Measurements from ENCODE around the gene SERAC1. TPM values are rescaled to one million over a fixed set of nuclear protein-coding genes. Genes with fewer than 3 reads are reported as not detected.

SERAC1 gene
- total and polyA plus RNA-seq, 10 of the 15 experiments (the other 5 are each of a cell fraction or from before 2014, with no cell fraction given), result 0.76 to 2.9 (median 2.2) TPM

DNA sequence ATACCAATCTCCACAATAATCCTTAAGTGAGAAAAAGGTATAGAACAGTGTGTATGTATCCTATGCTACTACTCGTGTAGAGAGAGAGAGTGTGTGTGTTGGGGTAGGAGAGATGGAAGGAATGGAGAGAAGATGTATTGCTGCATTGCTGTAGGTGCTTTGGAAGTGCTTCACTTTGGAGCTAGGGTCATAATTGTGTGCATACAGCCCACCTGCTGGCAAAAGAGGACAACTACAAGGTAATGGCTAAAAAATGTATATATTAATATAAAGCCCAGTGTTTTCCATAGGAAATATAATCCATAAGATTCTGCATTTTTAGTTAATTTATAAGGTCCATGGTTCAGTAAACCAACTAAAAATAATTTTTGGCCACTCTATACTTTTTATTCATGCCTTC lies 36.1 kb downstream of the SERAC1 start:
- Histone ChIP-seq H3K4me1 (ENCODE audit: control insufficient read depth, insufficient read depth, low read length) (no peaks in the 10 kb centered on the region), H3K27me3 (replicated peaks in 1 of 2; ENCODE audit: control insufficient read depth in 2 of 2, insufficient read depth in 2 of 2, low read length in 1 of 2) (no peaks in the 10 kb centered on the region), H3K9me3 (replicated peaks; ENCODE audit: control insufficient read depth, insufficient read depth, low read length) (no peaks in the 10 kb centered on the region), H3K27ac (ENCODE audit: control insufficient read depth, insufficient read depth) (no peak overlapping the region), H3K79me2 (ENCODE audit: control insufficient read depth, insufficient read depth, low read length) (no peaks in the 10 kb centered on the region), H2AFZ (ENCODE audit: control insufficient read depth, low read depth, low read length) (no peak overlapping the region), H4K20me1 (ENCODE audit: control insufficient read depth, insufficient read depth) (no peaks in the 10 kb centered on the region), H3K36me3 (ENCODE audit: control insufficient read depth in 2 of 2, insufficient read depth in 2 of 2, low read length in 1 of 2) (no peaks in the 10 kb centered on the region), H3K4me3 (no peak overlapping the region), H3K9ac (ENCODE audit: control insufficient read depth, insufficient read depth, low read length) (no peak overlapping the region), H3K4me2 (ENCODE audit: control insufficient read depth, insufficient read depth) (no peak overlapping the region)
- SMC1A ChIA-PET (ENCODE audit: uncharacterized antibody, unreplicated experiment), result interaction anchor here (0.9 to 1.5 kb wide), 2 partner anchors 59 to 259 kb away, joined by 3 read pairs; no protein-coding TSS in a partner anchor
- RAD21 ChIA-PET (ENCODE audit: unreplicated experiment), result no interaction called here
- DNase-seq (ENCODE audit: low read depth, low spot score), result no peak
- ATAC-seq, result peak; percentile 74
- POLR2A ChIA-PET, result no interaction called here
- in situ Hi-C loops (cut with MboI) (no loop called here), intact Hi-C loops (cut with micrococcal nuclease; ENCODE audit: unreplicated experiment) (no loop called here)
- TF ChIP-seq SMC3 (IDR thresholded peaks at IDR 0.05; ENCODE audit: borderline replicate concordance, low read length) (0 out of 2 replicates have a peak, but pooled peaks have one; percentile 10), NFXL1 (IDR thresholded peaks at IDR 0.05; ENCODE audit: borderline replicate concordance) (no peak), ATF2 (IDR thresholded peaks at IDR 0.05; ENCODE audit: low read length) (no peak), SMAD5 (IDR thresholded peaks at IDR 0.05; ENCODE audit: low read depth) (no peak), BRCA1 (IDR thresholded peaks at IDR 0.05; ENCODE audit: low read depth, low read length) (no peak), YBX1 (IDR thresholded peaks at IDR 0.05) (no peak), EZH2 (IDR thresholded peaks at IDR 0.05; ENCODE audit: borderline replicate concordance, control insufficient read depth, low read depth, low read length) (no peak), STAT3 (IDR thresholded peaks at IDR 0.05; ENCODE audit: low read depth, low read length) (no peak), RAD21 (IDR thresholded peaks at IDR 0.05; ENCODE audit: insufficient read depth, low read depth, low read length) (peak; percentile 44), NFIC (IDR thresholded peaks at IDR 0.05; ENCODE audit: low read depth, low read length) (no peak), TCF7 (IDR thresholded peaks at IDR 0.05; ENCODE audit: borderline replicate concordance) (no peak)
- TF ChIP-seq, protein P1, sequence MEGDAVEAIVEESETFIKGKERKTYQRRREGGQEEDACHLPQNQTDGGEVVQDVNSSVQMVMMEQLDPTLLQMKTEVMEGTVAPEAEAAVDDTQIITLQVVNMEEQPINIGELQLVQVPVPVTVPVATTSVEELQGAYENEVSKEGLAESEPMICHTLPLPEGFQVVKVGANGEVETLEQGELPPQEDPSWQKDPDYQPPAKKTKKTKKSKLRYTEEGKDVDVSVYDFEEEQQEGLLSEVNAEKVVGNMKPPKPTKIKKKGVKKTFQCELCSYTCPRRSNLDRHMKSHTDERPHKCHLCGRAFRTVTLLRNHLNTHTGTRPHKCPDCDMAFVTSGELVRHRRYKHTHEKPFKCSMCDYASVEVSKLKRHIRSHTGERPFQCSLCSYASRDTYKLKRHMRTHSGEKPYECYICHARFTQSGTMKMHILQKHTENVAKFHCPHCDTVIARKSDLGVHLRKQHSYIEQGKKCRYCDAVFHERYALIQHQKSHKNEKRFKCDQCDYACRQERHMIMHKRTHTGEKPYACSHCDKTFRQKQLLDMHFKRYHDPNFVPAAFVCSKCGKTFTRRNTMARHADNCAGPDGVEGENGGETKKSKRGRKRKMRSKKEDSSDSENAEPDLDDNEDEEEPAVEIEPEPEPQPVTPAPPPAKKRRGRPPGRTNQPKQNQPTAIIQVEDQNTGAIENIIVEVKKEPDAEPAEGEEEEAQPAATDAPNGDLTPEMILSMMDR (IDR thresholded peaks at IDR 0.05 in 2 of 3, conservative IDR thresholded peaks at IDR 0.05 in 1 of 3; ENCODE audit: control insufficient read depth in 2 of 3, extremely low read depth in 1 of 3, insufficient read depth in 1 of 3, low read depth in 3 of 3, low read length in 3 of 3), result peak; percentile 41 to 54 (median 51); a peak in 5 of 6 replicates
- CTCF ChIA-PET, result interaction anchor here (0.6 to 1.5 kb wide), 7 partner anchors 11 to 808 kb away, joined by 3 to 4 read pairs (median 3); no protein-coding TSS in a partner anchor
- 5% methylated on average over 1 of the region's 1 CpG for WGBS (ENCODE audit: insufficient coverage, insufficient replicate concordance, low lambda C conversion rate, missing lambda C conversion rate)
- FAIRE-seq, result peak; percentile 13
- BruUV-seq (replicated peaks), result no TSS peak

All from GM12878 (cell line).